ENCODE measurements around the gene DGKI. TPM values are rescaled to one million over a fixed set of nuclear protein-coding genes. Genes with fewer than 3 reads are reported as not detected.

DGKI gene
- total and polyA plus RNA-seq, 10 donors = 0.03 to 1.0 (median 0.45) TPM

GRCh38 chr7:137342828-137343261 lies 503.9 kb downstream of the DGKI start:
- intact Hi-C loops (cut with DNase I; ENCODE audit: low total_unique reads) = no loop called here
- Histone ChIP-seq H3K36me3 (no peaks in the 10 kb centered on the region), H3K9me3 (no peaks in the 10 kb centered on the region), H3K4me1 (peaks cover 0 to 3% (median 0%) of the 10 kb centered on the region in 6 donors), H3K27ac (peak overlapping the region in 1 of 8 donors; percentile 43), H3K4me3 (peak overlapping the region in 6 of 8 donors; percentile 15 to 56 (median 23)), H3K27me3 (replicated peaks in 1 of 7) (peaks cover 0 to 10% (median 0%) of the 10 kb centered on the region in 7 donors)
- 24 to 37% (median 33%) methylated on average over 5 of the region's 5 CpGs for WGBS, 5 donors
- DNase-seq = no peak
- TF ChIP-seq CTCF (IDR thresholded peaks at IDR 0.05 in 8 of 11, conservative IDR thresholded peaks at IDR 0.05 in 3 of 11) (no peak), POLR2A (IDR thresholded peaks at IDR 0.05) (no peak), POLR2AphosphoS5 (IDR thresholded peaks at IDR 0.05) (no peak)

GRCh38 chr7:137342265-137342664 lies 504.5 kb downstream of the DGKI start:
- peak overlapping the region in 2 of 8 donors; percentile 37 to 56 for H3K4me3 ChIP-seq
- WGBS, 5 donors = 62 to 92% (median 69%) methylated on average over 3 of the region's 3 CpGs
- peaks cover 0 to 3% (median 0%) of the 10 kb centered on the region in 6 donors for H3K4me1 ChIP-seq
- peaks cover 0 to 10% (median 0%) of the 10 kb centered on the region in 7 donors for H3K27me3 ChIP-seq (replicated peaks in 1 of 7)
- no peak overlapping the region for H3K27ac ChIP-seq
- no peaks in the 10 kb centered on the region for H3K36me3 ChIP-seq
- intact Hi-C loops (cut with DNase I; ENCODE audit: low total_unique reads) = no loop called here
- no peaks in the 10 kb centered on the region for H3K9me3 ChIP-seq
- no peak for DNase-seq
- no peak for TF ChIP-seq CTCF (IDR thresholded peaks at IDR 0.05 in 8 of 11, conservative IDR thresholded peaks at IDR 0.05 in 3 of 11)
- no peak for TF ChIP-seq POLR2AphosphoS5 (IDR thresholded peaks at IDR 0.05)
- TF ChIP-seq POLR2A (IDR thresholded peaks at IDR 0.05) = no peak

GRCh38 chr7:137337902-137338301 lies 508.9 kb downstream of the DGKI start:
- TF ChIP-seq POLR2A (IDR thresholded peaks at IDR 0.05) (no peak), CTCF (IDR thresholded peaks at IDR 0.05 in 8 of 11, conservative IDR thresholded peaks at IDR 0.05 in 3 of 11) (no peak), POLR2AphosphoS5 (IDR thresholded peaks at IDR 0.05) (no peak)
- intact Hi-C loops (cut with DNase I; ENCODE audit: low total_unique reads) = no loop called here
- no peaks in the 10 kb centered on the region for H3K27me3 ChIP-seq (replicated peaks in 1 of 7)
- H3K36me3 ChIP-seq = no peaks in the 10 kb centered on the region
- peaks cover 0 to 6% (median 0%) of the 10 kb centered on the region in 8 donors for H3K9me3 ChIP-seq
- 53 to 65% (median 58%) methylated on average over 2 of the region's 2 CpGs for WGBS, 5 donors
- no peak for DNase-seq
- H3K4me3 ChIP-seq = no peak overlapping the region
- no peak overlapping the region for H3K27ac ChIP-seq
- H3K4me1 ChIP-seq = no peaks in the 10 kb centered on the region

- no peak overlapping the region for H3K27ac ChIP-seq
- no peaks in the 10 kb centered on the region for H3K36me3 ChIP-seq
- intact Hi-C loops (cut with DNase I; ENCODE audit: low total_unique reads) = no loop called here
- 67 to 92% (median 90%) methylated on average over 4 of the region's 4 CpGs for WGBS, 5 donors
- H3K4me3 ChIP-seq = no peak overlapping the region
- DNase-seq = no peak
- no peaks in the 10 kb centered on the region for H3K4me1 ChIP-seq
- no peaks in the 10 kb centered on the region for H3K27me3 ChIP-seq (replicated peaks in 1 of 7)
- peaks cover 0 to 8% (median 0%) of the 10 kb centered on the region in 8 donors for H3K9me3 ChIP-seq
- no peak for TF ChIP-seq POLR2A (IDR thresholded peaks at IDR 0.05)
- no peak for TF ChIP-seq POLR2AphosphoS5 (IDR thresholded peaks at IDR 0.05)
- TF ChIP-seq CTCF (IDR thresholded peaks at IDR 0.05 in 8 of 11, conservative IDR thresholded peaks at IDR 0.05 in 3 of 11) = no peak
These were observed 511.0 kb downstream of the DGKI start for GRCh38 chr7:137335814-137336213.

Data from spleen (tissue), 11 donors.